Neural progenitor cell (in vitro differentiated cells): Measurements from ENCODE around the gene SCFD2.

Experiments used
- EZH2 ChIP-seq: fragments of 200-600 bp; sonication (generic); IDR thresholded peaks from 2 replicates; pipeline ENCODE4 v1.6.1; 2017; ENCODE audit warnings: antibody characterized with exemption, mild to moderate bottlenecking, moderate library complexity
- TF ChIP-seq, protein P1 (sequence below): fragments of 200-600 bp; sonication (generic); IDR thresholded peaks from 2 replicates; pipeline ENCODE4 v1.5.1; 2017; ENCODE audit warnings: antibody characterized with exemption, mild to moderate bottlenecking

DNA sequence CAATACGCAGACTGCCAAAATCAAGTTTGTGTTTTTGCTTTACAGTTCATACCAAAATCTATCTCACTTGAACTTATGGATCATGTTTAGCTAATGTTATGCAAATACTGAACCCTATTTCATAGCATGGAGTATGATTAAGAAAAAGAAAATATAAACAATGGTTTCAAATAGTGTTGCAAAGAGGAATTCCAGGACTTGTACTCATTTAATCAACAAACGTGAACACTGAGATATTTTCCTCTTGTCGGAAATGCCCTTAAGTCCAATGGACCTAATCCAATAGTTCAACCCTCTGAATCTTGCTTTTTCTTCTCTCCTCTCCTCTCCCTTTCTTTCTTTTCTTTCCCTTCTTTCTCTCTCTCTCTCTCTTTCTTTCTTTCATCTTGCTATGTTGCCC lies 473.0 kb downstream of the SCFD2 start:
- TF ChIP-seq, protein P1, sequence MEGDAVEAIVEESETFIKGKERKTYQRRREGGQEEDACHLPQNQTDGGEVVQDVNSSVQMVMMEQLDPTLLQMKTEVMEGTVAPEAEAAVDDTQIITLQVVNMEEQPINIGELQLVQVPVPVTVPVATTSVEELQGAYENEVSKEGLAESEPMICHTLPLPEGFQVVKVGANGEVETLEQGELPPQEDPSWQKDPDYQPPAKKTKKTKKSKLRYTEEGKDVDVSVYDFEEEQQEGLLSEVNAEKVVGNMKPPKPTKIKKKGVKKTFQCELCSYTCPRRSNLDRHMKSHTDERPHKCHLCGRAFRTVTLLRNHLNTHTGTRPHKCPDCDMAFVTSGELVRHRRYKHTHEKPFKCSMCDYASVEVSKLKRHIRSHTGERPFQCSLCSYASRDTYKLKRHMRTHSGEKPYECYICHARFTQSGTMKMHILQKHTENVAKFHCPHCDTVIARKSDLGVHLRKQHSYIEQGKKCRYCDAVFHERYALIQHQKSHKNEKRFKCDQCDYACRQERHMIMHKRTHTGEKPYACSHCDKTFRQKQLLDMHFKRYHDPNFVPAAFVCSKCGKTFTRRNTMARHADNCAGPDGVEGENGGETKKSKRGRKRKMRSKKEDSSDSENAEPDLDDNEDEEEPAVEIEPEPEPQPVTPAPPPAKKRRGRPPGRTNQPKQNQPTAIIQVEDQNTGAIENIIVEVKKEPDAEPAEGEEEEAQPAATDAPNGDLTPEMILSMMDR: no peak
- no peak for TF ChIP-seq EZH2
